HCT116 (cell line): ENCODE measurements around the gene LDLRAD4.

ENCODE experiments used
- EZH2 ChIP-seq: fragments of 200-600 bp; sonication (generic); IDR thresholded peaks from 2 replicates; pipeline ENCODE4 v1.6.1; 2017; ENCODE audit warnings: antibody characterized with exemption, mixed run types
- ZNF274 ChIP-seq: fragments of 200-500 bp; sonication (Bioruptor generic); IDR thresholded peaks from 2 replicates; pipeline ENCODE4 v1.6.1; 2014; ENCODE audit warnings: mild to moderate bottlenecking, low read depth, low read length, inconsistent platforms
- TF ChIP-seq, protein P1 (sequence below), 3 experiments: fragments of 200-600 bp in 1 of 3; sonication (generic) in 1 of 3; IDR thresholded peaks in 2 of 3; conservative IDR thresholded peaks in 1 of 3; 2 replicates each; pipeline ENCODE4 v1.5.1; 2012 to 2017; ENCODE audit warnings: low read depth in 2 of 3, low read length in 2 of 3, antibody characterized with exemption in 1 of 3, borderline replicate concordance in 1 of 3, control low read depth in 1 of 3, mild to moderate bottlenecking in 1 of 3, mixed read lengths in 1 of 3, mixed run types in 1 of 3, moderate library complexity in 1 of 3; ENCODE audit not compliant: insufficient read depth in 1 of 3
- TF ChIP-seq, protein P2 (sequence below): IDR thresholded peaks from 2 replicates; pipeline ENCODE4 v1.6.1; 2012
- TF ChIP-seq, protein P3 (sequence below): IDR thresholded peaks from 2 replicates; pipeline ENCODE4 v1.6.1; 2012

DNA sequence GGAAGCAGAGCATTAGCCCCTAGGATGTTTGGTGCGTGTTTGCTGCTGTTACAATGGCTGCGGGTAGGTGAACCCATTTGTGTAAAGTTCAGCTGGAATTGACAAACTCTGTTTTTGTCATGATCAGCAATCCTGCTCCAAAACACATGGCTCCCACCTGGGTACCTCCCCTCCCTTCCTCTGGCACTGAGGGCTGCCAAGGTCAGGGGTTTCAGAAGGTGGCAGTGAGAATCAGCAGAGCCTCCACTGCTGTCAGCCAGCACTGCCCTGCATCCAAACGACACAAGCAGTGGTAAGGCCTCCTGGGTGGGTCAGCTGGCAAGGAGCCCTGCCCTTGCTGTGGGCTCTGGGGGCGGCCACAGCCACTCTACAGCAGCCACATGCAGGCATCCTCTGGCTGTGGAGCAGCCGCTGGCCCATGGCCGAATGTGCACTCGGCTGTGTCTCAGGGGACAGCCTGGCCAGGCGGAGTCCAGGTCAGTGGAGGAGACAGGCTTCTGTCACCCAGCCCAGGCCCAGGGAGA lies 32.8 kb upstream of the LDLRAD4 start:
- TF ChIP-seq, protein P1, sequence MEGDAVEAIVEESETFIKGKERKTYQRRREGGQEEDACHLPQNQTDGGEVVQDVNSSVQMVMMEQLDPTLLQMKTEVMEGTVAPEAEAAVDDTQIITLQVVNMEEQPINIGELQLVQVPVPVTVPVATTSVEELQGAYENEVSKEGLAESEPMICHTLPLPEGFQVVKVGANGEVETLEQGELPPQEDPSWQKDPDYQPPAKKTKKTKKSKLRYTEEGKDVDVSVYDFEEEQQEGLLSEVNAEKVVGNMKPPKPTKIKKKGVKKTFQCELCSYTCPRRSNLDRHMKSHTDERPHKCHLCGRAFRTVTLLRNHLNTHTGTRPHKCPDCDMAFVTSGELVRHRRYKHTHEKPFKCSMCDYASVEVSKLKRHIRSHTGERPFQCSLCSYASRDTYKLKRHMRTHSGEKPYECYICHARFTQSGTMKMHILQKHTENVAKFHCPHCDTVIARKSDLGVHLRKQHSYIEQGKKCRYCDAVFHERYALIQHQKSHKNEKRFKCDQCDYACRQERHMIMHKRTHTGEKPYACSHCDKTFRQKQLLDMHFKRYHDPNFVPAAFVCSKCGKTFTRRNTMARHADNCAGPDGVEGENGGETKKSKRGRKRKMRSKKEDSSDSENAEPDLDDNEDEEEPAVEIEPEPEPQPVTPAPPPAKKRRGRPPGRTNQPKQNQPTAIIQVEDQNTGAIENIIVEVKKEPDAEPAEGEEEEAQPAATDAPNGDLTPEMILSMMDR (IDR thresholded peaks at IDR 0.05 in 2 of 3, conservative IDR thresholded peaks at IDR 0.05 in 1 of 3; ENCODE audit: borderline replicate concordance in 1 of 3, insufficient read depth in 1 of 3, low read depth in 2 of 3, low read length in 2 of 3) = no peak
- TF ChIP-seq, protein P2, sequence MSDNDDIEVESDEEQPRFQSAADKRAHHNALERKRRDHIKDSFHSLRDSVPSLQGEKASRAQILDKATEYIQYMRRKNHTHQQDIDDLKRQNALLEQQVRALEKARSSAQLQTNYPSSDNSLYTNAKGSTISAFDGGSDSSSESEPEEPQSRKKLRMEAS = no peak
- TF ChIP-seq ZNF274 (no peak), EZH2 (no peak)
- TF ChIP-seq, protein P3, sequence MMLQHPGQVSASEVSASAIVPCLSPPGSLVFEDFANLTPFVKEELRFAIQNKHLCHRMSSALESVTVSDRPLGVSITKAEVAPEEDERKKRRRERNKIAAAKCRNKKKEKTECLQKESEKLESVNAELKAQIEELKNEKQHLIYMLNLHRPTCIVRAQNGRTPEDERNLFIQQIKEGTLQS = no peak
